HG03565 (cell line): ENCODE data around the gene IQUB.
"Not testable (repeated sequence)": the region's sequence is repeated elsewhere in the genome, so short reads cannot be mapped to it uniquely, and the experiment has no call there.

ENCODE experiments used
- ATAC-seq: cut with Tn5 transposase; IDR thresholded peaks from one replicate; pipeline ENCODE4 v1.9.1; 2021; ENCODE audit warnings: mild to moderate bottlenecking, moderate library complexity; ENCODE audit not compliant: unreplicated experiment

IQUB gene

GRCh38 chr7:123534383-123535260 lies at the start of gene IQUB:
IQUB (minus strand) TSS chr7:123534595; CDS start chr7:123512340, 22,255 bp downstream.
- peak; percentile 75 for ATAC-seq

DNA sequence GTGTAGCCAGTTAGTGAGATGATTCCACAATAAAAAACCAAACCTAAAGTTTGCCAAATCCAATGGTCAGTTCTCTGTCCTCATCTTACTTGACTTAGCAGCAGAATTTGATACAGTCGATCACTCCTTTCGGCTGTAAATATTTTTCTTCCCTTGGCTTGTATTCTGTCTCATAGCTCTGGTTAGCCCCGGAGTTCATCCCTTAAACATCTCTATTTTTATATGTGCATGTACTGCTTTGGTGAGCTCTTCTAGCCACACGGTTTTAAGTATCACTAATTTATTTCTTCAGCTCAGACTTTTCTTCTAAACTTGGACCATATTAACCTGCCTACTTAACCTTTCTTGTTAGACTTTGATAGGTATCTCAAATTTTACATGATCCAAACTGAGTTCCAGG lies 49.4 kb upstream of the IQUB start:
- ATAC-seq, result no peak

- ATAC-seq, result no peak
These were observed 46.7 kb upstream of the IQUB start for GRCh38 chr7:123581162-123581459.

DNA sequence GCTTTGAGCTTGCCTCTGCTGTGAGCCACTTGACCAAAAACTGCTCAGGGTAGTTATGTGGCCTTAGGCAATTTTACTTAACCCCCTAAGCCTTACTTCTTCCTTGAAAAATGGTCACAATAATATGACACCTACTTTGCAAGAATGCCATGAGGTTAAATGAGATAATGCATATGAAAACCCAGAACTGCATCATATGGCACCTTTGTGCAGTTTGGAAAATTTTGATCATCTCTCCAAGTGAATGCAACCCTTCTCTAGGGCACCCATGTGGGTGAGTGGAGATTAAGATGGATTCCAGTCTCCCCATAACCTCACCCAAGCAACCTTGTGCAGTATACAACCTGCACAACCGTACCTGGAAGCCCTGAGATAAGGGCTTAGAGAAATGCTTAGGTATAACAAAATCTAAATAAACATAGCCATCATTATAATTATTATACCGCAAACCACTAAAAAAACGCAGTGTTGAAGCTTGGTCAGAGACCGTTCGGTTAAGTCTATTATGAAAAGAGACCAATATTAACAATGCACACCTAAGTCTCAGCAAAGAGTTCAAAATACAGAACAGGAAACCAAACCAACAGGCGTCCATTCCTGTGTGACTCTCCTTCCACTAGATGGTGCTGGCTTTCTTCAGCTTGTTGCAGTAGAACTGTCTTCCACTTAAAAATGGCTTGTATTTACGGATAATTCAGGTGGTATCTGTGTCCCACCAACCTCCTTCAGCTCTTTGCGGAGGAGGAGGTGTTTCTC lies 46.2 kb upstream of the IQUB start:
- peak; percentile 88 for ATAC-seq

DNA sequence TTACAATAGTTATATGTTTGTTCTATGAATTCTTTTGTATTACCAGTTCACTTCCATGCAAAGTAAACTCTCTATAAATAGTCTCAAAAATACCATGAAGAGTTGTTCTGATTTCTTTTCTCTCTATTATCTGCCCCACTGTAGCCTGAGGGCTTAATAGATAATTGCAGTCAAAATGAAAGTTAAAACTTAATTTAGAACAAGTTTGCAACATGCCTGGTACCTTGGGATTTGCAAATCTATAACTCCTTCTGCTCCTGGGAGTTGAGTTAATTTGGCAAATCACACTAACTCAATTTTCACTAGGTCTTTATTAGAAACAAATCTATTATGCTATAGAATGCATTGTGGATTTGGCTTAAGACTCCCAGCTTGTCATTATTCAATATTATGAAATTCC lies 45.0 kb upstream of the IQUB start:
- no peak for ATAC-seq

DNA sequence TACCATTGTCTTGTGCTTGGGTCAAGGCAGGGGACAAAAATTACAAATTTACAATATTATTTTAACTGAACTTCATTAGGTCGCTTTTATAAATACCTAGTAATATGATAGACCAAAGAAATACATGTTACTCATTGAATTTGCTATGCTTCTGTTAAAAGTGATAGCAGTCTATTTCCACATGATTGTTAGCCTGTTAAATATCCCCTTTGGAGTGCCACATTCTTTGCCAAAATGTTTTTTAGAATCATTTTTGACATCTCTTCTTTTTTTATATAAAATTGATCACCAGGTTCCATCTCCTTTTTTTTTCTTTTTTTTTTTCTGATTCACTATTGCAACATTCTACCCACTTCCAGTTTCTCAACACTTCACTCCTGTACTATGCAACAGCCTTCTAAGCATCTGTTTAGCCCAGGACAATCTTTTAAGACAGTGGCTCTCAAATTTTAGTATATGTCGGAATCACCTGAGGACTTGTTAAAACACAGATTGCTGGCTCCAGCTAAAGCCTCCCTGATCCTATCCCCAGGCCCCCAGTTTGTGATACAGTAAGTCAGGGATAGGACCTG lies 39.6 kb upstream of the IQUB start:
- no peak for ATAC-seq

GRCh38 chr7:123573341-123573740 lies 38.9 kb upstream of the IQUB start:
- no peak for ATAC-seq

DNA sequence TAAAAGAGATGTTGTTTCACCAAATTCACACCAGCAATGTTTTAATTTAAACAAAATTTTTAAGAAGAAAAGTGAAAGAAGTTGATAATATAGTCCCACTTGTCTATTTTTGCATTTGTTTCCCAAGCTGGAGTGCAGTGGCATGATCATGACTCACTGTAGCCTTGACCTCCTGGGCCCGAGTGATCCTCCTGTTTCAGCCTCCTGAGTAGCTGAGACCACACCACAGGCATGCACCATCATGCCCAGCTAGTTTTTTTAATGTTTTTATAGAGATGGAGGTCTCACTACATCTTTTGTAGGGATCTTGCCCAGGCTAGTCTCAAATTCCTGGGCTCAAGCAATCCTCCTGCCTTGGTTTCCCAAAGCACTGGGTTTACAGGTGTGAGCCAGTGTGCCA lies 37.3 kb upstream of the IQUB start:
- ATAC-seq, result no peak

DNA sequence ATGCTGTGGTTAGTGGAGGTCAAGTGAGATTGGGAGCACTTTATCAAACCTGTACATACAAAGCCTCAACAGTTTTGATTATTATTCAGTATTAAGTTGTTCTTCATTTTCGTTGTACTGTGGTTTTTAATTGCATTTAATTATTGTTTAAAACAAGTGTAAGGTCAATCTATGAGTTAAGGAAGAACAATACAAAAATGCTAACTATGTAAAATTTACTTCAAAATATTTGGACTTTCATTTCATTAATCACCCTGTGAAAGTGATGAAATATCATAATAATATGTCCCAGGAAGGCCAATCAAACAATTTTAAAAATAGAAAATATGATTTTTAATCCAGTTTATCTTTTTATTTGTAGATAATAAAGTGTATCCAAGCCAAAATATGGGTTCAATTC lies 36.8 kb upstream of the IQUB start:
- ATAC-seq, result no peak

- peak; percentile 50 for ATAC-seq
These were observed 36.2 kb upstream of the IQUB start for GRCh38 chr7:123570390-123571182.

DNA sequence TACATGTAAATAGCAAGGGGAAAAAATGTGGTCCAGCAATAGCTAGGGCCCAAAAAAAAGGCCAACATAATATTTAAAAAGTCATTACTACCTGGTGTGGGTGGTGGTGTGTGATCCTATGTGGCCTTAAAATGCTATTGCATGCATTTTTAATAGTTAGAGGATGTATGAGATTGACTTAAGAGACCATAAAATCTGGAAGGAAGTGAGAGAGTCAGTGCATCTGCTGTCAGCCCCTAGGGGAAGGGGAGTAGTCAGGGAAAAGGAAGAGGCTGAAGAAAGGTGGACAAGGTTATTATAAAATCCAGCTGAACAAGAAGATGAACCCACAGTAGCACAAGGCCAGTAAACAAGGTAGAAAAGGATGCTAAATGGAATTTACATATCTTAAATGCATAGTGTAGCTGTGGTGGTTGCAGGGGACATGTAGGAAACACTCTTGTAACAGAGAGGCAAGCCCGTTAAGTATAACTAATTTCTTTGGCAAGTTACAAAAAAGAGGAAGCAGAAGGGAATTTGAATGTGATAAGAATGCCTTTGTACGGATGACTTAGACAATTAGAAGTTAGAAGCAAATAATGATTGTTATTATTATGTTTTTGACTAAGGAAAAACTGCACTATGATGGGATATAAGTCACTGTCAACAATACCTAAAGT lies 35.1 kb upstream of the IQUB start:
- no peak for ATAC-seq

DNA sequence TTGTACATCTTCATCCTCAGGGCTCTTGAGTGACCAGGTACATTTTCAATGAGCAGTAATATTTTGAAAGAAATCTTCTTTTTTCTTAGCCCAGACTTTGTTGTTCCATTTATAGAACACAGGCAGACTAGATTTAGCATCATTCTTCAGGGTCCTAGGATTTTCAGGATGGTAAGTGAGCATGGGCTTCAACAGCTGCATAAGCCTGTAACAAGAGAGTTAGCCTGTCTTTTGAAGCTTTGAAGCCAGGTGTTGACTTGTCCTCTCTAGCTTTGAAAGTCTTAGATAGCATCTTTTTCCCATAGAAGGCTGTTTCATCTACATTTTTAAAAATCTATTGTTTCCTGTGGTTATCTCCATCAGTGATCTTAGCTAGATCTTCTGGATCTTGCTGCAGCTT lies 27.7 kb upstream of the IQUB start:
- ATAC-seq, result no peak

DNA sequence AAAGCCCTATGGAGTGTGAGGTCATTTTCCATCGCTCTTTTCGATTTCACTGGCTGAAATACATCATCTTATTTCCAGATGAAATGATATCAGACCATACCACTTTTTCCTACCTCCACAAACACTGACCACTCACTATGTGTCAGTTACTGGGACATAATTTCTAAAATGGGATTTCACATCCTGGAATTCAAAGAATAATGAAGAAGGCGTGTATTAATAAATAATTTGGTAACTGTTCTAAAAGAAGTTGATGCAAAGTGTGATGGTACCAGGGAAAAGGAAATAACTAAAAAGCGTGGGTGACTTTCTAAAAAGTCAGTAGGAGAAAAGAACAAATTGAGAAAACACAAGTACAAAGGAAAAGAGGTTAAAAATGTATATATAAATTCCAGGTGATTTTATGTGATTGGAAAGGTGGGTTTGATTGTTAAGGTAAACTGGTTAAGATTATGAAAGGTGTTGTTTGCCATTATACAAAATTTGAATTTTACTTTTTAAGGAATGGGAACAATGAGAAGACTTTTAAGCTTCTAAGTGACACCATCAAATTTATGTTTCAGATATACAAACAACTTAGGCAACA lies 24.0 kb upstream of the IQUB start:
- no peak for ATAC-seq

- ATAC-seq, result peak; percentile 95
These were observed 23.2 kb upstream of the IQUB start, which contains the start of gene NDUFA5 for GRCh38 chr7:123557398-123558288. NDUFA5 (minus strand) TSS chr7:123557818; CDS start chr7:123557795, 23 bp downstream.

DNA sequence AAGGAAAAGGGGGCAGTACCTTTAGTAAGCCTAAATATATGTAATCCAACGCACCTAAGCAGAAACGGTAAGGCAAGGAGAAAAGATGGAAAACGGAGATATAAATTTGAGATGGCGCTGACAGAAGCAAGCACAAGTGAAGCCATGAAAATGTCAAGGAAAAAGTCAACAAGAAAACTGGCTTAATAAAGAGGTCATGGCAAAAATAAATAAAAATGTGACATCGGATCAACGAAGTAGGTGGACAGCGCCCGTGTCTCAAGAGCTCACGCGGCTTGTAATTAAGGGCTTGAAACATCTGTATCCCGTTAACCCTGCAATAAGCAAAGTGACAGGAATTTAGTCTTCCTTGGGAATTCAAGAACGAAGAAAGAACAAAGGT lies 22.6 kb upstream of the IQUB start:
- no peak for ATAC-seq

- ATAC-seq, result no peak
These were observed 21.1 kb upstream of the IQUB start for GRCh38 chr7:123555484-123555883.

- ATAC-seq, result no peak
These were observed 18.8 kb upstream of the IQUB start for GRCh38 chr7:123553159-123553558.

- ATAC-seq, result no peak
These were observed 18.2 kb upstream of the IQUB start for GRCh38 chr7:123552641-123553040.

GRCh38 chr7:123552134-123552533 lies 17.7 kb upstream of the IQUB start:
- ATAC-seq, result not testable (repeated sequence)
